Measurements from ENCODE around the gene LRRC47. TPM values are rescaled to one million over a fixed set of nuclear protein-coding genes. Genes with fewer than 3 reads are reported as not detected.

Gene LRRC47
- total and polyA plus RNA-seq, 9 donors = 26.7 to 60.7 (median 47.6) TPM

- 59 to 72% (median 68%) methylated on average over 12 of the region's 12 CpGs for WGBS, 3 donors
- H3K4me1 ChIP-seq (ENCODE audit: insufficient read depth) = peaks cover 2% of the 10 kb centered on the region
- DNase-seq = peak in 1 of 5 donors; percentile 24
- no peak for TF ChIP-seq CTCF (IDR thresholded peaks at IDR 0.05)
- no peak for TF ChIP-seq EP300 (IDR thresholded peaks at IDR 0.05)
- no peak for TF ChIP-seq POLR2A (IDR thresholded peaks at IDR 0.05)
- H3K27me3 ChIP-seq = no peaks in the 10 kb centered on the region
- no peaks in the 10 kb centered on the region for H3K36me3 ChIP-seq
- no peak overlapping the region for H3K27ac ChIP-seq
- intact Hi-C loops (cut with DNase I) = no loop called here
- H3K9me3 ChIP-seq = no peaks in the 10 kb centered on the region
- H3K4me3 ChIP-seq = no peak overlapping the region
These were observed 61.1 kb downstream of the LRRC47 start for GRCh38 chr1:3735027-3735681.

- H3K36me3 ChIP-seq = no peaks in the 10 kb centered on the region
These were observed 61.7 kb downstream of the LRRC47 start for GRCh38 chr1:3734602-3735001.

GRCh38 chr1:3733883-3734589 lies 62.3 kb downstream of the LRRC47 start:
- H3K36me3 ChIP-seq = no peaks in the 10 kb centered on the region
- peaks cover 2% of the 10 kb centered on the region for H3K4me1 ChIP-seq (ENCODE audit: insufficient read depth)
- H3K4me3 ChIP-seq = no peak overlapping the region
- intact Hi-C loops (cut with DNase I) = no loop called here
- no peaks in the 10 kb centered on the region for H3K27me3 ChIP-seq
- no peak for TF ChIP-seq POLR2A (IDR thresholded peaks at IDR 0.05)
- TF ChIP-seq EP300 (IDR thresholded peaks at IDR 0.05) = no peak
- TF ChIP-seq CTCF (IDR thresholded peaks at IDR 0.05) = no peak
- WGBS, 3 donors = 68 to 80% (median 76%) methylated on average over 17 of the region's 17 CpGs
- H3K27ac ChIP-seq = no peak overlapping the region
- no peaks in the 10 kb centered on the region for H3K9me3 ChIP-seq
- DNase-seq = no peak

More at GRCh38 chr1:3734602-3735001, 61.7 kb downstream of the LRRC47 start:
- peak in 1 of 5 donors; percentile 30 for DNase-seq
- 92 to 96% (median 92%) methylated on average over 16 of the region's 16 CpGs for WGBS, 3 donors
- Histone ChIP-seq H3K9me3 (no peaks in the 10 kb centered on the region), H3K27ac (no peak overlapping the region), H3K27me3 (no peaks in the 10 kb centered on the region), H3K4me3 (no peak overlapping the region), H3K4me1 (ENCODE audit: insufficient read depth) (peaks cover 2% of the 10 kb centered on the region)
- intact Hi-C loops (cut with DNase I) = no loop called here
- no peak for TF ChIP-seq CTCF (IDR thresholded peaks at IDR 0.05)
- no peak for TF ChIP-seq EP300 (IDR thresholded peaks at IDR 0.05)
- no peak for TF ChIP-seq POLR2A (IDR thresholded peaks at IDR 0.05)

- Histone ChIP-seq H3K4me1 (ENCODE audit: insufficient read depth) (peaks cover 2% of the 10 kb centered on the region), H3K9me3 (no peaks in the 10 kb centered on the region), H3K27ac (no peak overlapping the region), H3K4me3 (no peak overlapping the region), H3K36me3 (no peaks in the 10 kb centered on the region), H3K27me3 (no peaks in the 10 kb centered on the region)
- peak in 1 of 5 donors; percentile 15 for DNase-seq
- 69 to 75% (median 72%) methylated on average over 29 of the region's 29 CpGs for WGBS, 3 donors
- TF ChIP-seq CTCF (IDR thresholded peaks at IDR 0.05) (no peak), EP300 (IDR thresholded peaks at IDR 0.05) (no peak), POLR2A (IDR thresholded peaks at IDR 0.05) (no peak)
- intact Hi-C loops (cut with DNase I) = no loop called here
These were observed 63.0 kb downstream of the LRRC47 start for GRCh38 chr1:3733094-3733882.
